ENCODE results near the gene ZBTB7C. TPM values are rescaled to one million over a fixed set of nuclear protein-coding genes. Genes with fewer than 3 reads are reported as not detected.

Gene ZBTB7C
- total and polyA plus RNA-seq, 2 of the 4 experiments (the other 2 are of a cell fraction) = not detected

- BruUV-seq (replicated peaks) = no TSS peak
- CTCF ChIA-PET = no interaction called here
- in situ Hi-C loops (cut with MboI; ENCODE audit: low sequenced_read_pairs) (no loop called here), dilution Hi-C loops (cut with HindIII; ENCODE audit: low sequenced_read_pairs, unreplicated experiment) (no loop called here), intact Hi-C loops (cut with micrococcal nuclease) (no loop called here)
- Histone ChIP-seq H2BK5ac (ENCODE audit: low read depth, low read length, poor library complexity, severe bottlenecking) (no peak overlapping the region), H2BK20ac (ENCODE audit: low read depth, low read length) (no peak overlapping the region), H4K8ac (ENCODE audit: low read depth in 2 of 2, low read length in 2 of 2) (no peak overlapping the region), H3K4me3 (ENCODE audit: insufficient read depth, low read depth, low read length) (no peak overlapping the region), H2AK5ac (ENCODE audit: low read depth, low read length) (no peak overlapping the region), H2AK9ac (replicated peaks; ENCODE audit: low read depth, low read length, poor library complexity) (no peak overlapping the region), H3K18ac (ENCODE audit: low read depth, low read length) (no peak overlapping the region), H2BK120ac (ENCODE audit: low read depth, low read length) (no peak overlapping the region), H3K9me3 (ENCODE audit: control insufficient read depth, insufficient read depth, low read length) (no peaks in the 10 kb centered on the region), H3K79me1 (ENCODE audit: low read depth in 1 of 2, low read length in 2 of 2) (no peaks in the 10 kb centered on the region), H3K23ac (ENCODE audit: low read depth, low read length) (no peak overlapping the region), H3K27ac (ENCODE audit: insufficient read depth, low read length) (no peak overlapping the region), H3K27me3 (ENCODE audit: control insufficient read depth, insufficient read depth, low read length) (peaks cover 11% of the 10 kb centered on the region; the same call in 1 of the 2 replicates), H3K4me1 (ENCODE audit: control insufficient read depth, insufficient read depth, low read length) (no peaks in the 10 kb centered on the region), H3K9ac (ENCODE audit: low read depth, low read length) (no peak overlapping the region), H2BK15ac (ENCODE audit: low read depth, low read length) (no peak overlapping the region), H4K20me1 (ENCODE audit: insufficient read depth, low read length) (no peaks in the 10 kb centered on the region), H4K5ac (ENCODE audit: low read depth, low read length) (no peak overlapping the region), H3K36me3 (ENCODE audit: control insufficient read depth, insufficient read depth, low read length) (no peaks in the 10 kb centered on the region), H4K91ac (ENCODE audit: insufficient read depth, low read depth, low read length) (no peak overlapping the region), H2AFZ (replicated peaks; ENCODE audit: low read length, poor library complexity) (no peak overlapping the region), H3K4me2 (ENCODE audit: low read depth, low read length) (no peak overlapping the region), H3K4ac (ENCODE audit: low read depth, low read length) (no peak overlapping the region), H3K14ac (replicated peaks; ENCODE audit: low read depth, low read length) (no peak overlapping the region), H3K56ac (ENCODE audit: extremely low read depth, insufficient read depth, low read length) (no peak overlapping the region), H3K9me1 (ENCODE audit: insufficient read depth, low read length) (no peaks in the 10 kb centered on the region)
- no peak for DNase-seq
- no peak for TF ChIP-seq FOS (IDR thresholded peaks at IDR 0.05; ENCODE audit: low read depth, low read length)
- TF ChIP-seq MAFK (IDR thresholded peaks at IDR 0.05; ENCODE audit: low read depth, low read length) = no peak
- no peak for TF ChIP-seq RFX5 (IDR thresholded peaks at IDR 0.05; ENCODE audit: low read depth, low read length)
- no peak for TF ChIP-seq BHLHE40 (IDR thresholded peaks at IDR 0.05; ENCODE audit: low read depth, low read length)
- no peak for TF ChIP-seq RAD21 (IDR thresholded peaks at IDR 0.05; ENCODE audit: low read length)
- no peak for TF ChIP-seq CTCF (conservative IDR thresholded peaks at IDR 0.05; ENCODE audit: low read depth, low read length)
- TF ChIP-seq CEBPB (IDR thresholded peaks at IDR 0.05; ENCODE audit: low read depth, low read length) = no peak
- TF ChIP-seq NFE2L2 (IDR thresholded peaks at IDR 0.05; ENCODE audit: low read depth, low read length) = no peak
- ATAC-seq (ENCODE audit: low read depth) = no peak
- 80% methylated on average over 2 of the region's 4 CpGs; no CpG with 5 or more reads in 1 of the 2 experiments for WGBS, 2 experiments (ENCODE audit: extremely low coverage in 2 of 2, insufficient read length in 1 of 2)
- POLR2A ChIA-PET (ENCODE audit: unreplicated experiment) = no interaction called here
These were observed 251.2 kb downstream of the ZBTB7C start for GRCh38 chr18:48157956-48158355.
